ENCODE data around the gene NPIPA7.
"Not testable (repeated sequence)": the region's sequence is repeated elsewhere in the genome, so short reads cannot be mapped to it uniquely, and the experiment has no call there.

GRCh38 chr16:16399685-16400084 is 20.7 kb downstream of the NPIPA7 start:
- not testable (repeated sequence) for TF ChIP-seq MAFK (IDR thresholded peaks at IDR 0.05; ENCODE audit: low read depth, low read length); CTCF (conservative IDR thresholded peaks at IDR 0.05; ENCODE audit: low read depth, low read length); POLR2A (IDR thresholded peaks at IDR 0.05; ENCODE audit: low read depth, low read length); SMC3 (IDR thresholded peaks at IDR 0.05; ENCODE audit: low read depth, low read length)
